Parathyroid adenoma (tissue), 2 donors: ENCODE results near the gene SSR4.
"Not testable (repeated sequence)": the region's sequence is repeated elsewhere in the genome, so short reads cannot be mapped to it uniquely, and the experiment has no call there.

Source experiments
- H2AFZ ChIP-seq: fragments of 300-600 bp; sonication (generic); one replicate; pipeline ENCODE4 v1.7.0; 2017; ENCODE audit warnings: antibody characterized with exemption, mild to moderate bottlenecking
- H3K27ac ChIP-seq: fragments of 300-600 bp; sonication (generic); one replicate; pipeline ENCODE4 v1.7.0; 2017
- H3K27me3 ChIP-seq: fragments of 300-600 bp; sonication (generic); one replicate; pipeline ENCODE4 v1.7.0; 2017; ENCODE audit warnings: low read length; ENCODE audit not compliant: control insufficient read depth, insufficient read depth
- H3K36me3 ChIP-seq: fragments of 300-600 bp; sonication (generic); one replicate; pipeline ENCODE4 v1.7.0; 2017; ENCODE audit warnings: low read length; ENCODE audit not compliant: control insufficient read depth, insufficient read depth
- H3K4me1 ChIP-seq: fragments of 300-600 bp; sonication (generic); one replicate; pipeline ENCODE4 v1.7.0; 2017; ENCODE audit warnings: control low read depth
- H3K4me2 ChIP-seq: fragments of 300-600 bp; sonication (generic); one replicate; pipeline ENCODE4 v1.7.0; 2017; ENCODE audit warnings: low read length
- H3K4me3 ChIP-seq: fragments of 300-600 bp; sonication (generic); one replicate; pipeline ENCODE4 v1.7.0; 2017; ENCODE audit warnings: low read depth, low read length
- H3K79me2 ChIP-seq: fragments of 300-600 bp; sonication (generic); one replicate; pipeline ENCODE4 v1.7.0; 2017; ENCODE audit warnings: control low read depth
- H3K9ac ChIP-seq: fragments of 300-600 bp; sonication (generic); one replicate; pipeline ENCODE4 v1.7.0; 2017; ENCODE audit warnings: mild to moderate bottlenecking
- H3K9me3 ChIP-seq: fragments of 300-600 bp; sonication (generic); one replicate; pipeline ENCODE4 v1.7.0; 2017; ENCODE audit warnings: low read length; ENCODE audit not compliant: control insufficient read depth
- TF ChIP-seq, protein P1 (sequence below): fragments of 300-600 bp; sonication (generic); IDR thresholded peaks from one replicate; pipeline ENCODE4 v1.7.0; 2017; ENCODE audit warnings: antibody characterized with exemption, mild to moderate bottlenecking
- donor health status: primary hyperparathyroidism.

The SSR4 gene

GRCh38 chrX:153794018-153794896, at the start of gene SSR4, which contains the start of gene IDH3G:
Gene SSR4 (plus strand): TSS chrX:153794668. CDS start chrX:153794688, 20 bp downstream.
Gene IDH3G (minus strand): TSS chrX:153794375. CDS start chrX:153794326, 49 bp downstream.
- Histone ChIP-seq H3K4me3 (peak within 1 kb of the TSS; percentile 83), H3K9me3 (no peaks in the 10 kb centered on the region), H3K79me2 (peaks cover 18% of the 10 kb centered on the region), H2AFZ (peak within 1 kb of the TSS; percentile 83), H3K9ac (peak within 1 kb of the TSS; percentile 37), H3K27ac (peak within 1 kb of the TSS; percentile 96), H3K27me3 (no peaks in the 10 kb centered on the region), H3K4me2 (peak within 1 kb of the TSS; percentile 81), H3K4me1 (no peaks in the 10 kb centered on the region), H3K36me3 (no peaks in the 10 kb centered on the region)
- TF ChIP-seq, protein P1, sequence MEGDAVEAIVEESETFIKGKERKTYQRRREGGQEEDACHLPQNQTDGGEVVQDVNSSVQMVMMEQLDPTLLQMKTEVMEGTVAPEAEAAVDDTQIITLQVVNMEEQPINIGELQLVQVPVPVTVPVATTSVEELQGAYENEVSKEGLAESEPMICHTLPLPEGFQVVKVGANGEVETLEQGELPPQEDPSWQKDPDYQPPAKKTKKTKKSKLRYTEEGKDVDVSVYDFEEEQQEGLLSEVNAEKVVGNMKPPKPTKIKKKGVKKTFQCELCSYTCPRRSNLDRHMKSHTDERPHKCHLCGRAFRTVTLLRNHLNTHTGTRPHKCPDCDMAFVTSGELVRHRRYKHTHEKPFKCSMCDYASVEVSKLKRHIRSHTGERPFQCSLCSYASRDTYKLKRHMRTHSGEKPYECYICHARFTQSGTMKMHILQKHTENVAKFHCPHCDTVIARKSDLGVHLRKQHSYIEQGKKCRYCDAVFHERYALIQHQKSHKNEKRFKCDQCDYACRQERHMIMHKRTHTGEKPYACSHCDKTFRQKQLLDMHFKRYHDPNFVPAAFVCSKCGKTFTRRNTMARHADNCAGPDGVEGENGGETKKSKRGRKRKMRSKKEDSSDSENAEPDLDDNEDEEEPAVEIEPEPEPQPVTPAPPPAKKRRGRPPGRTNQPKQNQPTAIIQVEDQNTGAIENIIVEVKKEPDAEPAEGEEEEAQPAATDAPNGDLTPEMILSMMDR, result peak; percentile 38

DNA sequence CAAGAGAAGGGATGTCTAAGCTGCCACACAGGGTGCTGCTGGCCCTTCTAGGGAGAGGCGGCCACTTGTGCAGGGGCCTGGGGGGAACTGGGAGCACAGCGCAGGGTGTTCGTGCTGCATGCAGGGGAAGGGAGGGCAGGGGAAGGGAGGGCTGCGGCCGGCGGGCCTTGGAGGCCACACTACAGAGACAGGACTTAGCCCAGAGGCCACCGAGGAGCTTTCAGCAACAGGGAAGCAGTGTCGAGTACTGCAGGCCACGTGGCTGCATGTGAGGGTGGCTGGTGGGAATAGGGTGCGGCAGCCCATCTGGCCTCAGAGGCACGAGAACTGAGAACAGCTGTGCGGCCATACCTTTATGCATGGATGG, 49.4 kb upstream of the SSR4 start:
- not testable (repeated sequence) for H3K27ac ChIP-seq, H3K36me3 ChIP-seq, H3K27me3 ChIP-seq, H3K9ac ChIP-seq, H3K9me3 ChIP-seq, H3K4me1 ChIP-seq, H3K4me2 ChIP-seq, H2AFZ ChIP-seq, H3K4me3 ChIP-seq, H3K79me2 ChIP-seq

- no peak overlapping the region for H3K9ac ChIP-seq
- H2AFZ ChIP-seq, result no peak overlapping the region
- H3K27ac ChIP-seq, result no peak overlapping the region
- no peaks in the 10 kb centered on the region for H3K36me3 ChIP-seq
- TF ChIP-seq, protein P1, result no peak
- no peaks in the 10 kb centered on the region for H3K4me1 ChIP-seq
- no peaks in the 10 kb centered on the region for H3K27me3 ChIP-seq
- no peaks in the 10 kb centered on the region for H3K9me3 ChIP-seq
- no peaks in the 10 kb centered on the region for H3K79me2 ChIP-seq
- no peak overlapping the region for H3K4me2 ChIP-seq
- H3K4me3 ChIP-seq, result no peak overlapping the region
Measured at GRCh38 chrX:153746359-153746758, 48.1 kb upstream of the SSR4 start.

- H3K36me3 ChIP-seq, H3K27ac ChIP-seq, H3K4me1 ChIP-seq, H3K79me2 ChIP-seq, H3K4me2 ChIP-seq, H3K27me3 ChIP-seq, H3K9ac ChIP-seq, H2AFZ ChIP-seq, H3K9me3 ChIP-seq, H3K4me3 ChIP-seq: not testable (repeated sequence)
Measured at GRCh38 chrX:153746991-153747390, 47.5 kb upstream of the SSR4 start.

- not testable (repeated sequence) for H3K9me3 ChIP-seq, H3K4me3 ChIP-seq, H3K4me1 ChIP-seq, H2AFZ ChIP-seq, H3K27ac ChIP-seq, H3K4me2 ChIP-seq, H3K79me2 ChIP-seq, H3K27me3 ChIP-seq, H3K36me3 ChIP-seq, H3K9ac ChIP-seq
Measured at GRCh38 chrX:153749017-153749416, 45.5 kb upstream of the SSR4 start.

GRCh38 chrX:153750127-153750774, 44.2 kb upstream of the SSR4 start:
- Histone ChIP-seq H2AFZ (no peak overlapping the region), H3K36me3 (no peaks in the 10 kb centered on the region), H3K27ac (no peak overlapping the region), H3K4me1 (no peaks in the 10 kb centered on the region), H3K27me3 (no peaks in the 10 kb centered on the region), H3K4me3 (no peak overlapping the region), H3K9ac (no peak overlapping the region), H3K79me2 (no peaks in the 10 kb centered on the region), H3K9me3 (no peaks in the 10 kb centered on the region), H3K4me2 (no peak overlapping the region)
- TF ChIP-seq, protein P1, result no peak
